ENCODE results near the gene MAP3K7.
A peak's percentile ranks its signal among the peaks of the same experiment; 100 is the strongest.

MAP3K7 gene

GRCh38 chr6:90610751-90611542 lies 24.1 kb upstream of the MAP3K7 start:
- DNase-seq (ENCODE audit: low read depth, low spot score): peak; percentile 40
- H3K4me3 ChIP-seq (ENCODE audit: low read depth, low read length): peak overlapping the region; percentile 53
- TF ChIP-seq, protein P1, sequence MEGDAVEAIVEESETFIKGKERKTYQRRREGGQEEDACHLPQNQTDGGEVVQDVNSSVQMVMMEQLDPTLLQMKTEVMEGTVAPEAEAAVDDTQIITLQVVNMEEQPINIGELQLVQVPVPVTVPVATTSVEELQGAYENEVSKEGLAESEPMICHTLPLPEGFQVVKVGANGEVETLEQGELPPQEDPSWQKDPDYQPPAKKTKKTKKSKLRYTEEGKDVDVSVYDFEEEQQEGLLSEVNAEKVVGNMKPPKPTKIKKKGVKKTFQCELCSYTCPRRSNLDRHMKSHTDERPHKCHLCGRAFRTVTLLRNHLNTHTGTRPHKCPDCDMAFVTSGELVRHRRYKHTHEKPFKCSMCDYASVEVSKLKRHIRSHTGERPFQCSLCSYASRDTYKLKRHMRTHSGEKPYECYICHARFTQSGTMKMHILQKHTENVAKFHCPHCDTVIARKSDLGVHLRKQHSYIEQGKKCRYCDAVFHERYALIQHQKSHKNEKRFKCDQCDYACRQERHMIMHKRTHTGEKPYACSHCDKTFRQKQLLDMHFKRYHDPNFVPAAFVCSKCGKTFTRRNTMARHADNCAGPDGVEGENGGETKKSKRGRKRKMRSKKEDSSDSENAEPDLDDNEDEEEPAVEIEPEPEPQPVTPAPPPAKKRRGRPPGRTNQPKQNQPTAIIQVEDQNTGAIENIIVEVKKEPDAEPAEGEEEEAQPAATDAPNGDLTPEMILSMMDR (IDR thresholded peaks at IDR 0.05; ENCODE audit: low read depth, low read length): peak; percentile 3
- in situ Hi-C loops (cut with HindIII; ENCODE audit: low sequenced_read_pairs): no loop called here

DNA sequence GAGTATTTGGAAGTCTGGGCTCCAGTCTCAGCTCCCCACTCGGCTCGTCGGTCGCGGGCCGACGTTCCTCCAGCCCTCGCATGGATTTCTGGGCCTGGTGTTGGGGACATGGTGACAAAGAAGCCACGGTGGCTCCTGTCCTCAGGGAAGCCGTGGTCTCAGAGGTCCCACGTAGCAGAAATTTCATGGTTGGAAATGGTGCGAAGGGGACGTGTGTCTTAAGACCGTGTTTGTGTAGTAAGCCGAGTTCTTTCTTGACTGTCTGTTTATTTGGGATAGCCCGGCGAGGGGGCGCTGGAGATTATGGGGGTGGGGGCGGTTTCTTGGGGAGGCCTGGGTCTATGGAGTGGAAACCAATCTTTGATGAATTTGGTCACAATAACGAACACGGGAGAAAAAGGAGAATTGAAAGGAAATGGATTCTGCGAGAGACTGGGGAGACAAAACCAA lies 23.5 kb upstream of the MAP3K7 start:
- in situ Hi-C loops (cut with HindIII; ENCODE audit: low sequenced_read_pairs): no loop called here
- peak; percentile 28 for DNase-seq (ENCODE audit: low read depth, low spot score)
- peak overlapping the region; percentile 53 for H3K4me3 ChIP-seq (ENCODE audit: low read depth, low read length)
- TF ChIP-seq, protein P1 (IDR thresholded peaks at IDR 0.05; ENCODE audit: low read depth, low read length): no peak

DNA sequence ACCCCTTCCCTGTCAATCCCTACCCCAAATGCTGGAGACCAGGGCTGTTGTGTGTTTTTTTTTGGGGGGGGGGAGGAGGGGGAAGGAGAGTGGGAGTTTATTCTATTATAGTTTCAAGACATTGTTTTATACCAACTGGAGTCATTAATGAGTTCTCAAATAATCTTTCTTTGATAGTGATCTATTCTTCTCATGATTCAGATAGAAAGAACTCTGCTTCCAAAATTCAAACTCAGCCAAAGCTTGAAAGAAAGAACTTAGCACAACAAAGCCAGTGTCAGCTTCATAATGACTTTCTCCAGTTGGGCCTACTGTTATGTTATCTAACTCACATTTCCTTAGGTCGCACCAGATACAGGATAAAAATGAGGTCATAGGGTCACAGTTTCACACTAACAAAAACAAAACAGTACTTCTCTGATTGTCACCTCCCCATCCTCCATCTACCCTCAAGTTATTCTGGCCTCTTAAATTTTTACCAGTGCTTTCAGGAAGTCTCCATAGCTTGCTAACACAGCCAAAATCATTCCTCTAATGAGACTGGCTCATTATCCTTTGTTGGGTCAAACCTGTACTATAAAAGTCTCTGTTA lies 19.0 kb upstream of the MAP3K7 start:
- TF ChIP-seq, protein P1 (IDR thresholded peaks at IDR 0.05; ENCODE audit: low read depth, low read length): no peak
- DNase-seq (ENCODE audit: low read depth, low spot score): no peak
- in situ Hi-C loops (cut with HindIII; ENCODE audit: low sequenced_read_pairs): no loop called here
- H3K4me3 ChIP-seq (ENCODE audit: low read depth, low read length): no peak overlapping the region

DNA sequence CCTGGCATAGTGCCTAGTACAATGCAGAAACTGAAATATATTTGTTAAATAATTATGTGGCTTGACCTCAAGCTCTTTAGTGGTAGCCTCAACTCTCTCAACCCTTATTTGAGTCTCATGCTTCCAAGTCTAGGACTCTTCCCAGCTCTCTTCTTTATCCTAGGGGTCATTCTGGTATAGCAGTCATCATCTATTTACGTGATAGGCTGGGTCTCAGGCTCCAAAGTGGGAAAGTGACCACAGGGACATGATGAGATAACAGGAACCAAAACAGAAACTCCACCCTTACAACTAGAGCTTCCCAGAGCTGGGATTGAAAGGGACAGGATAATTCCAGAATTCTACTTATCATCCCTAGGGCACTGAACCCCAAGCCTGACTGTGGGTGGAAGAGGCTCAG lies 17.7 kb upstream of the MAP3K7 start:
- TF ChIP-seq, protein P1 (IDR thresholded peaks at IDR 0.05; ENCODE audit: low read depth, low read length): no peak
- no peak overlapping the region for H3K4me3 ChIP-seq (ENCODE audit: low read depth, low read length)
- DNase-seq (ENCODE audit: low read depth, low spot score): no peak
- in situ Hi-C loops (cut with HindIII; ENCODE audit: low sequenced_read_pairs): no loop called here

DNA sequence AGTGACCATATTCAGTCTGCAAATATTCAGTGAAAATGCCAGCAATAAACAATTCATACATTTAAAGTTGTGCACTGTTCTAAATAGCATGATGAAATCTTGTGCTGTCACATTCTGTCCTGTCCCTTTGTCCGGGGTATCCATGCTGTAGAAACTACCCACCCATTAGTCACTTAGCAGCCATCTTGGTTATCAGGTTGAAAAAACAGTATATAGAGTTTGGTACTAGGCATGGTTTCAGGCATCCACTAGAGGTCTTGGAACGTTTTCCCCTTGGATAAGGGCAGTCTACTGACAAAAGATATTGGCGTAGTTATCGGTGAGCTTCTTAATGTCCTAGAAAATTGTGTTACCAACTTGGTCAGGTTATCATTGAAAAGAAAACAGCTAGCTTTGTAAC lies 12.3 kb upstream of the MAP3K7 start:
- in situ Hi-C loops (cut with HindIII; ENCODE audit: low sequenced_read_pairs): no loop called here
- H3K4me3 ChIP-seq (ENCODE audit: low read depth, low read length): no peak overlapping the region
- DNase-seq (ENCODE audit: low read depth, low spot score): no peak
- TF ChIP-seq, protein P1 (IDR thresholded peaks at IDR 0.05; ENCODE audit: low read depth, low read length): no peak

- DNase-seq (ENCODE audit: low read depth, low spot score): no peak
- H3K4me3 ChIP-seq (ENCODE audit: low read depth, low read length): no peak overlapping the region
- in situ Hi-C loops (cut with HindIII; ENCODE audit: low sequenced_read_pairs): no loop called here
- TF ChIP-seq, protein P1 (IDR thresholded peaks at IDR 0.05; ENCODE audit: low read depth, low read length): no peak
Measured at GRCh38 chr6:90598192-90598951, 11.5 kb upstream of the MAP3K7 start.
